Measurements from ENCODE around the gene KRT6A. TPM values are rescaled to one million over a fixed set of nuclear protein-coding genes. Genes with fewer than 3 reads are reported as not detected.
"Not testable (repeated sequence)": the region's sequence is repeated elsewhere in the genome, so short reads cannot be mapped to it uniquely, and the experiment has no call there.

Gene KRT6A
- total and polyA plus RNA-seq, 12 donors, result 0.21 to 1.1 TPM; not detected in 10

GRCh38 chr12:52455821-52456220 lies 37.2 kb downstream of the KRT6A start:
- WGBS, 2 donors, result 67 to 79% methylated on average over 1 of the region's 1 CpG
- no peaks in the 10 kb centered on the region for H3K36me3 ChIP-seq
- intact Hi-C loops (cut with DNase I), result no loop called here
- TF ChIP-seq CTCF (IDR thresholded peaks at IDR 0.05), result no peak
- H3K27me3 ChIP-seq, result peaks cover 0 to 13% (median 6%) of the 10 kb centered on the region in 7 donors
- no peak for ATAC-seq
- DNase-seq, result no peak
- no peaks in the 10 kb centered on the region for H3K9me3 ChIP-seq
- H3K4me1 ChIP-seq, result no peaks in the 10 kb centered on the region
- H3K4me3 ChIP-seq, result no peak overlapping the region
- H3K27ac ChIP-seq, result no peak overlapping the region

- no peaks in the 10 kb centered on the region for H3K36me3 ChIP-seq
- H3K27me3 ChIP-seq, result peaks cover 0 to 7% (median 0%) of the 10 kb centered on the region in 7 donors
- no peaks in the 10 kb centered on the region for H3K9me3 ChIP-seq
- H3K4me3 ChIP-seq, result no peak overlapping the region
- DNase-seq (no peak), ATAC-seq (no peak)
- intact Hi-C loops (cut with DNase I), result no loop called here
- no peak overlapping the region for H3K27ac ChIP-seq
- WGBS, 2 donors, result 67 to 68% methylated on average over 3 of the region's 3 CpGs
- no peaks in the 10 kb centered on the region for H3K4me1 ChIP-seq
- TF ChIP-seq CTCF (IDR thresholded peaks at IDR 0.05), result no peak
These were observed 38.5 kb downstream of the KRT6A start for GRCh38 chr12:52454411-52455201.

GRCh38 chr12:52452101-52452500 lies 41.0 kb downstream of the KRT6A start, which contains the start of gene KRT6B:
TSS of gene KRT6B (minus strand) at chr12:52452146. CDS start at chr12:52452078, 68 bp downstream.
- Histone ChIP-seq H3K4me1 (no peaks in the 10 kb centered on the region), H3K27me3 (peaks cover 0 to 7% (median 0%) of the 10 kb centered on the region in 7 donors), H3K27ac (no peak within 1 kb of the TSS), H3K36me3 (no peaks in the 10 kb centered on the region), H3K9me3 (no peaks in the 10 kb centered on the region), H3K4me3 (no peak within 1 kb of the TSS)
- 87 to 90% methylated on average over 6 of the region's 6 CpGs for WGBS, 2 donors
- intact Hi-C loops (cut with DNase I), result no loop called here
- ATAC-seq, result no peak
- no peak for DNase-seq
- TF ChIP-seq CTCF (IDR thresholded peaks at IDR 0.05), result no peak

GRCh38 chr12:52448228-52448627 lies 44.8 kb downstream of the KRT6A start:
- no peak for TF ChIP-seq CTCF (IDR thresholded peaks at IDR 0.05)
- no peak overlapping the region for H3K27ac ChIP-seq
- DNase-seq (no peak), ATAC-seq (no peak)
- H3K27me3 ChIP-seq, result peaks cover 0 to 27% (median 6%) of the 10 kb centered on the region in 7 donors
- H3K36me3 ChIP-seq, result no peaks in the 10 kb centered on the region
- intact Hi-C loops (cut with DNase I), result no loop called here
- H3K4me1 ChIP-seq, result no peaks in the 10 kb centered on the region
- no peaks in the 10 kb centered on the region for H3K9me3 ChIP-seq
- H3K4me3 ChIP-seq, result no peak overlapping the region
- WGBS, 2 donors, result 51 to 59% methylated on average over 3 of the region's 3 CpGs

GRCh38 chr12:52447196-52447595 lies 45.9 kb downstream of the KRT6A start:
- H3K36me3 ChIP-seq; H3K27ac ChIP-seq; H3K4me3 ChIP-seq; ATAC-seq; DNase-seq; H3K9me3 ChIP-seq; intact Hi-C loops (cut with DNase I); H3K4me1 ChIP-seq: not testable (repeated sequence)
- WGBS, 2 donors, result 93 to 95% methylated on average over 11 of the region's 11 CpGs
- peaks cover 0 to 27% (median 11%) of the 10 kb centered on the region in 7 donors for H3K27me3 ChIP-seq
